Stimulated activated CD4-positive, alpha-beta T cell treated with anti-CD3 and anti-CD28 coated beads, Interleukin-1b, Interleukin-23, amount 100 ng/mL, for 48 hours (primary cell): ENCODE measurements around the gene NKAP.
"Not testable (repeated sequence)": the region's sequence is repeated elsewhere in the genome, so short reads cannot be mapped to it uniquely, and the experiment has no call there.

ENCODE experiments used
- DNase-seq: peaks from one replicate; pipeline ENCODE4 v3.0.0-alpha.2; 2020

The NKAP gene

DNA sequence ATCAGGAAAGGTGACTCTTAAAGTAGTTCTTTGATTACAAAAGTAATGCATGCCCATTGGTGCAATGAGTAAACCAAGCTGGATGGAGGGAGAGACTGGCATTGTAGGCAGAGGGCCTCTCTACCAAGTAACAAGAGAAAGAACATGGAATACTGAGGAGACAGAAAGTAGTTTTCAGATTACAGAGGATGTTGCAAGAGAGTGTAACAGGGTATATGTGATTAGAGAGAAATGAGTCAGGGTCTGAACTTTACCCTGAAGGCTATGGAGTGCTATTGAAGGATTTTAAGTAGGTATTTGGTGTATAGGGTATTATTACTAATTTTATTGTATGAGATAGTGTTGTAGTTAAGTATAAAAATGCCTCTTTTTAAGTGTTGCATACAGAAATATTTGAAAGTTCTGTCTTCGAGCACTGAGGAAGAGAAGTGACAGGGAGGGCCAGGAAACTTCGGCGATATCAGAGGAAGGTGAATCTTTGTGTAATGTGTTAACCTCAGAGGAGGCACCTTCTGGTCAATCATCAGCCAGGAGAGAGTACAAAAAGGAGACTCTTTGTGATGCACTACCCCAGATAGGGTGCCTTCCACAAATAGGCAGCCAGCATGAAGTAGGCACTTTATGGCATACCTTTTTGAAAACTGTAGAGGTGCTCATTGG, 8.2 kb downstream of the NKAP start:
- no peak for DNase-seq

DNA sequence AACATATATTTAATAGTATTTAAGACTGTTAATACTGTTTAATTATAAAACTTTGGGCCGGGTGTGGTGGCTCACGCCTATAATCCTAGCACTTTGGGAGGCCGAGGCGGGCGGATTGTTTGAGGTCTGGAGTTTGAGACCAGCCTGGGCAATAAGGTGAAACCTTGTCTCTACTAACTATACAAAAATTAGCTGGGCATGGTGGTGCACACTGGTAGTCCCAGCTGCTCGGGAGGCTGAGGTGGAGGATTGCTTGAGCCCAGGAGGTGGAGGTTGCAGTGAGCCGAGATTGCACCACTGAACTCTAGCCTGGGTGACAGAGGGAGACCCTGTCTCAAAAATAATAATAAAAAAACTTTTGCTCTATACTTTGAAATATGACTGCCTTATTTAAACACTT, 21.2 kb downstream of the NKAP start:
- DNase-seq, result not testable (repeated sequence)

DNA sequence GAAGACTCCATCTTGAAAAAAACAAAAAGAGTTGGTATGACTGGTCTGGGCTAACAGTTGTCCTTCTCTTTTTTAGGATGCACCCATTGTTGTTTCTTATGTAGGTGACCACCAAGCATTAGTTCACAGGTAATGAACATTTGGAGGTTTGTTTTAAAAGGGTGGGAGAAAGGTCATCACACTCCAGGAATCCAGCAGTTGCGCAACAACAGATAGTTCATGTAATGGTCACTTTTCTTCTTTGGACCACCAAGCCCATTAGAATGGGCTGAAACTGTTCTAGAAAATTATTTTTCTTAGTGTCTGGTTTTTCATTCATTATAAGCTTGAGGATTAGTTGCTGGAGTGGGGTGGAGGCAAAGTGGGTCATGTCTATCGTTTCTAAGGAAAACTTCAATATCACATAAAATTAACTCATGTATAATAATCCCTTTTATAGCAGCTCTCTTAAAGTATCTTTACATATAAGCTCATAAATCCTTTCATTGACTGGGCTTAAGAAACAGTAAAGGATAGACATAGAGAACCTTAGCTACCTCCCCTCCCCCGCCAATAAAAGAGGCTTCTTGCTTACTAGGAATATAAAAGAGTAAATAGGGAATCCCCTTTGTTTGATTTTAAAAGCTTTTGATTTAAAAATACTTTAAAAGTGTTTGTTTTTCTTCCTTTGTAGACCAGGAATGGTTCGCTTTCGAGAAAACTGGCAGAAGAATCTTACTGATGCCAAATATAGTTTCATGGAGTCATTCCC, 23.5 kb downstream of the NKAP start:
- DNase-seq, result no peak

DNA sequence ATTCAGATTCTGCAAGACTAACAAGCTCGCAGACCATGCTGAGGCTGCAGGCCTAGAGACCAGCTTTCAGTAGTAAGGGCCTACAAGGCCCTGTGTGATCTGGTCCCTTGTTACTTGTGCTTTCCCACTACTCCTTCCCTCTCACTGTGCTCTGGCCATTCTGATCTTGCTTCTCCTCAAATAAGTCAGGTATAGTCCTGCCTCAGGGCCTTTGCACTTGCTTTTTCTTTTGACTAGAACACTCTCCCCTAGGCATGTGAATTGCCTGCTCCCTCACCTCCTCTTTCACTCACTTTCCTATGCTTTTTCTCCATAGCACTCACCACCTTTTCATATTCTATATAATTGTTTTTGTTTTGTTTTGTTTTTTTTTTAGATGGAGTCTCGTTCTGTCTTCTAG, 25.7 kb downstream of the NKAP start:
- no peak for DNase-seq

DNA sequence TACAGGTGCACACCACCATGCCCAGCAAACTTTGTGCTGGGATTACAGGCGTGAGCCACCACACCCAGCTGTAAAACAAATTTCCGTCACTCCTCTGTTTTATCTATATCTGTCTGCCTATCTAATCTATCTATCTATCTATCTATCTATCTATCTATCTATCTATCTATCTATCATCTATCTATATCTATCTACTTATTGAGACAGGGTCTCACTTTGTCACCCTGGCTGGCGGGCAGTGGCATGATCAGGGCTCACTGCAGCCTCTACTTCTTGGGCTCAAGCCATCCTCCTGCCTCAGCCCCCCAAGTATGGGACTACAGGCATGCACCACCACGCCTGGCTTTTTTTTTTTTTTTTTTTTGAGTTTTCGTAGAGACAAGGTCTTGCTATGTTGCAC, 27.2 kb downstream of the NKAP start:
- no peak for DNase-seq

DNA sequence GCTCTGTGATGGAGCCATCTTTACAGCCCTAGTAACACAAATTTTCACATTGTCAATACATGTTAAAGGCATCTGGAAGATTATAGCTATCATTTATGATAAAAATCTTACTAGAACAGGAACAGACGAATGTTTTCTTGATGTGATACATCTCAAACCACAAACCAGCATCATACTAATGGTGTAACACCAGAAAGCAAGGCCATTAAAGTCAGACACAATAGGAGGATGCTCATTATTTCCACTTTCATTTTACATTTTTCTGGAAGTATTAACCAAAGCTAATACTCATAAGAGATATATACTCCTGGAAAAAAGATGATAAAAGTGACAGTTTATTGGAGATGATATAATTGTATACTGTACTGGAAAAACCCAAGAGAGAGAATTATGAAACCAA, 42.6 kb downstream of the NKAP start:
- DNase-seq, result no peak

DNA sequence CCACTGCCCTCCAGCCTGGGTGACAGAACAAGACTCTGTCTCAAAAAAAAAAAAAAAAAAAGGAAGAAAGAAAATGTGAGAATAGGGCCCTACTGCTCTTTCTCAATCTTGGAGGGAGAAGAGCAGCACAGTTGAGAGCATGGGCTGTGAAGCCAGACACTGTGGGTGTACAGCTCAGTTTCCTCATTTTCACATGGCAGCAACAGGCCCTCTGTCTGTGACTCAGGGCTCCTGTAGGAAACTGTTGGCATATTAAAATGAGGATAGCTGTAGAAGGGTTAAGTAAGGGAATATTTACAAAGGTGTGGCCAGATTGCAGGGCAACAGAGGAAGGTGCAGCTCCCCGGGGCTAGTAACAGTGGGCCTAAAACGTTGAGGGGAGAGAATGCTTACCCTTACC, 44.4 kb downstream of the NKAP start:
- DNase-seq, result no peak

DNA sequence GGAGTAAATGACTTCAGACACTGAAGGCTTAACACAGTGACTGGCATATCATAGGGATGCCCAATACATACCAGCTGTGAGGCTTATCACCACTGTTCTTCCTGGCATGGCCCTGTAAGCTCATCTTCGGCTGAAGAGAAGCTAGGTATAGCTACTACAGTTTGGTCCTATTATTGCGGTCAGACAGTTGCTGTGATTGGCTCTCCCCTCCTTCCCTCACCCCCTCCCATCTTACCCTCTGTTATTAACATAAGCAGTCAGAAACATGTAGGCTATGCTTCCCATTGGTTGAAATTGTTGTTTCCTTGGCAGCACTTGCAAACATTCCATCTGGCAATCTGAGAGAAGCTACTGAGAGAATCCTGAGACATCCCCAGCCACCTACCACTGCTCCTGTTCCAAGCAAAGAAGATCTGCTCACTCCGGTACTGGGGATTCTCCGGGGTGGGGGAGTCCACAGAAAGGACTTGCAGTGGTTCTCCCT, 47.7 kb downstream of the NKAP start, which contains the start of gene AKAP14:
Gene AKAP14, plus strand, starts transcription at position 51 of the 484 bp plus-strand sequence. CDS start 7,331 bp downstream, outside the sequence.
- DNase-seq, result no peak

DNA sequence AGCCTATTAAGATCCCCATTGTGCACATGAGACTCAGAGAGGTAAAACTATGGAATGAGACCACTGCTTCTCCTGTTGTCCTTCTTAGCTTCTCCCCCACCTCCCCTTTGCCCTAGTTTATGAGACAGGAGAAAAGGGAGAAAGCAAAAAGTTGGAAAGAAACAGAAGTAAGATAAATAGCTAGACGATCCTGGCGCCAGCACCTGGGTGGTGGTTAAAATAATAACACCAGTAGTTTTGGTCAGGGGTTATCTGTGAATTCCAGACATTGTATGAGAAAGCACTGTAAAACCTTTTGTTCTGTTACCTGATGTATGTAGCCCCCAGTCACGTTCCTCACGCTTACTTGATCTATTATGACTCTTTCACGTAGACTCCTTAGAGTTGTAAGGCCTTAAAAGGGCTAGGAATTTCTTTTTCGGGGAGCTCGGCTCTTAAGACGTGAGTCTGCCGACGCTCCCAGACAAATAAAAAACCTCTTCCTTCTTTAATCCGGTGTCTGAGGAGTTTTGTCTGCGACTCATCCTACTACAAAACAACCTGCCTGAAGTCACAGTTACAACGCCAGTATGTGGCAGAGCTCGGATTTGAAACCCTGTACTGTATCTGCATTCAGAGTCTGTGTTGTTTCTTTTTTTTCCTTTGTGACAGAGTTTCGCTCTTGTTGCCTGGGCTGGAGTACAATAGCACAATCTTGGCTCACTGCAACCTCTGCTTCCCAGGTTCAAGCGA, 51.4 kb downstream of the NKAP start:
- DNase-seq, result not testable (repeated sequence)

DNA sequence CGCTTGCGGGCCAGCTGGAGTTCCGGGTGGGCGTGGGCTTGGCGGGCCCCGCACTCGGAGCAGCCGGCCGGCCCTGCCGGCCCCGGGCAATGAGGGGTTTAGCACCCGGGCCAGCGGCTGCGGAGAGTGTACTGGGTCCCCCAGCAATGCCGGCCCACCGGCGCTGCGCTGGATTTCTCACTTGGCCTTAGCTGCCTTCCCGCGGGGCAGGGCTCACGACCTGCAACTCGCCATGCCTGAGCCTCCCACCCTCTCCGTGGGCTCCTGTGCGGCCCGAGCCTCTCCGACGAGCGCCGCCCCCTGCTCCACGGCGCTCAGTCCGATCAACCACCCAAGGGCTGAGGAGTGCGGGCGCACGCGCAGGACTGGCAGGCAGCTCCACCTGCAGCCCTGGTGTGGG, 52.9 kb downstream of the NKAP start:
- DNase-seq, result not testable (repeated sequence)

DNA sequence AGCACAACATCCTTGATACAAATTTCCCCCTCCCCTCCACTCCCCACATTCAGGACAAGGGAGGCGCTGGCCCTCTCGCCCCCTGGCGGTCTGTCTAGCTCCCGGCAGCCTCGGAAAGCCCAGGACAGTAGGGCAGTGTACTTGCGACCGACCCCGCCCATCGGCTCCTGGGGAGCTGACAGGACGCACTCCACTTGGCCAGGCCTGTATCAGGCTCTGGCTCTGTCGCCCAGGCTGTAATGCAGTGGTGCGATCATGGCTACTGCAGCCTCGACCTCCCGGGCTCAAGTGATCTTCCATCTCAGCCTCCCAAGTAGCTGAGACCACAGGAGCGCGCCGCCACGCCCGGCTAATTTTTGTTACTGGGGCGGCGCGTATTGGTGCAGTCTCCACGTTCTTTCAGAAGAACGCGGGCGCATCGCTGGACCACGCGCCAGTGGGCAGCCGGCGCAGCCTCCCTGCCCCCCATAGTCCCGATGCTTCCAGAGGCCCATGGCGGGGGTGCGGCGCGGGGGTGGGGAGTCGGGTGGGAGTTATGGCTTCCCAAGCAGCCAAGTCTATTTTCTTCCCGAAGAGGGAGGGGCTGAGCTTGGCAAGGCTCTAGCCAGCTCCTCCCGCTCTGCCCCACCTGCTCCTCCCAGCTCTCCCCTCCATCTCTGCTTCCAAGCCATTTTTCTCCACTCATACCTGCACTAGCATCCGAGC, 55.7 kb downstream of the NKAP start:
- DNase-seq, result peak; percentile 63

DNA sequence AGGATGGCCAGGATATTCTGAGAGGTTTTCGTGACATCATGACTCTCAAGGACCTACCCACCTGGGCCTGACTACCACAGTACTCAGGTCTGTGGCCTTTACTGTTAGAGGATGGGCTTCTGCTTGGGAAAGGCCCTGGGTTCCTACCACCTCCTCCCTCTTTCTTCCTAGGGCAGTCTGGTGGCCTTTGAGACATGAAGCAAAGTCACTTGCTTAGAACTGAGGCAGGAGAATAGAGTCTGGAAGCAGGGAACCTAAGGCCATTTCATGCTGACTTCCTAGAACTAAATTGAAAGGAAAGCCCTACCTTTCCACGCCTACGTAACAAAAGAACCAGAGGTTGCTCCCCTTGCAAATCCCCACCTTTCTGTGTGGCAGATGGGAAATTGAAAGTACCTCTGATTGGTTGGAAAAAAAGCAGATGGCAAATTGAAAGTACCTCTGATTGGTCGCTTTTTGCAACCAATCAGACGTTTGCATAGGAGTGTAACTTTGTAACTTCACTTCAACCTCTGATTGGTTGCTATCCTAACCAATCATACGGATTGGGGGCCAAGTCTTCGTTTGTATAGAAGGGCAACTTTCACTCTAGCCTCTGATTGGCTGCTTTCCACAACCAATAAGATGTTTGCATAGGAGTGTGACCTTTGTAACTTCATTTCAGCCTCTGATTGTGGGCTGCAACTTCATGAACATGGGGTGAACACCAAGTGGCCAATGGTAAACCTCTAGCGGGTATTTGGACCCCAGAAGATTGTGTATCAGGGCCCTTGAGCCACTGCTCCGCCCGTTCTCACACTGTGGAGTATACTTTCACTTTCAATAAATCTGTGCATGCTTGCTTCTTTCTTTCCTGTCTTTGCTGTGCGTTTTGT, 57.8 kb downstream of the NKAP start:
- DNase-seq, result no peak

DNA sequence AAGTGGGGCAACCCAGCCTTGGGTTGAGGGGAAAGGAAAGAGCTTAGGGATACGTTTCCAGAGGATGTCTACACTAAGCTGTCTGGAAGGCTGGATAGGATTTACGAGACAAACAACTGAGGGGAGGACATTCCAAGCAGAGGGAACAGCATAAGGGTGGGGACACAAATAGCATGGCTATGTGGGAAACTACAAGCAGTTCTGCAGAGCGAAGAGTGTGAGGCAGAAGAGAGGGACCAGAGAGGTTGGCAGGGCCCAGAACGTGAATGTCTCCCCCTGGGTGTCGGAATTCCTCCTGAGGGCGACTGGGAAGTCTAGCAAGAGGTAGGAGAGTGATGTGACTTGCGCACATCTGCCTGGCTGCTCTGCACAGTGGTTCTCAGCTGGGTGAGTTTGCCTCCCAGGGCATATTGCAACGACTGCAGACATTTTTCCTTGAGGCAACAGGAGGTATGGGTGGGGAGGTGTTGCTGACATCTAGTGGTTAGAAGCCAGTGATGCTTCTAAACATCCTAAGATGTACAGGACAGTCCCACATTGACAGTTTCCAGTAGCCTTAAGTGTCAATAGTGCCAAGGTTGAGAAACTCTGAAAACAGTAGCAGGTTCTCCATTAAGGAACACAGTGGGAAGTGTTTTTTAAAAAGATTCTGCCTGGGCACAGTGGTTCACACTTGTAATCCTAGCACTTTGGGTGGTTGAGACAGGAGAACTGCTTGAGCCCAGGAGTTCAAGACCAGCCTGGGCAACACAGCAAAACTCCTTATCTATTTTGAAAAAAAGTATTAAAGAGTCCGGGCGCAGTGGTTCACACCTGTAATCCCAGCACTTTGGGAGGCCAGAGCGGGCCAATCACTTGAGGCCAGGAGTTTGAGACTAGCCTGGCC, 62.8 kb downstream of the NKAP start:
- peak; percentile 15 for DNase-seq

DNA sequence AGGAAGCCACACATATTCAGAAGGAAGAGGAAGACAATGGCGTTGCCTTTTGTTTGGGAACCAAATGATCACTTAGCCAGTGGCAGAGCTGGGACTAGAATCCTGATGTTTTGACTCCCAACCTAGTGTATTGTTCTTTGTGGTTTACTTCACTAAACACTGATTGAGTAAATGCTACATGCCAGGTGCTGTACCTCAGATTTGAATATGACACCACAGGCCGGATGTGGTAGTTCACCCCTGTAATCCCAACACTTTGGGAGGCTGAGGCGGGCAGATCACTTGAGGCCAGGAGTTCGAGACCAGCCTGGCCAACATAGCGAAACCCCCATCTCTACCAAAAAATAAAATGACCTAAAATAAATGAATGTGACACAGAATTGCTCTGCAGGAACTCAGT, 63.5 kb downstream of the NKAP start:
- no peak for DNase-seq

DNA sequence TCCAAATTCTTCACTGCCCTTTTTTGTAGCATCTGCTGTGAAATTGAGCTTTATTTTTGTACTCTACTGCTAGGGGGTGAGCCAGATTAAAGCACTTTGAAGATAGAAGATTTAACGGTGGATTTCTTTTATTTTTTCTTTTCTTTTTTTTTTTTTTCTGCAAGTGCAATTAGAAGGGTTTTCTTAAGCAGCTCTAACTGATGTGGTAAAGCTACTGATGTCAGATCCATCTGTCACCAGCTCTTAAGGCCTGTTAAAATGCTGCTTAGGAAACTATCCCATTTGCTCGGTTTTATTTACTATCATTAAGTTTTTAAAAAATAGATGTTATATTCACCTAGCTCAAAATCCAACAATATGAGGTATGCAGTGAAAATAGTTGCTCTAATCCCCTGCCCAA, 64.8 kb downstream of the NKAP start:
- no peak for DNase-seq

DNA sequence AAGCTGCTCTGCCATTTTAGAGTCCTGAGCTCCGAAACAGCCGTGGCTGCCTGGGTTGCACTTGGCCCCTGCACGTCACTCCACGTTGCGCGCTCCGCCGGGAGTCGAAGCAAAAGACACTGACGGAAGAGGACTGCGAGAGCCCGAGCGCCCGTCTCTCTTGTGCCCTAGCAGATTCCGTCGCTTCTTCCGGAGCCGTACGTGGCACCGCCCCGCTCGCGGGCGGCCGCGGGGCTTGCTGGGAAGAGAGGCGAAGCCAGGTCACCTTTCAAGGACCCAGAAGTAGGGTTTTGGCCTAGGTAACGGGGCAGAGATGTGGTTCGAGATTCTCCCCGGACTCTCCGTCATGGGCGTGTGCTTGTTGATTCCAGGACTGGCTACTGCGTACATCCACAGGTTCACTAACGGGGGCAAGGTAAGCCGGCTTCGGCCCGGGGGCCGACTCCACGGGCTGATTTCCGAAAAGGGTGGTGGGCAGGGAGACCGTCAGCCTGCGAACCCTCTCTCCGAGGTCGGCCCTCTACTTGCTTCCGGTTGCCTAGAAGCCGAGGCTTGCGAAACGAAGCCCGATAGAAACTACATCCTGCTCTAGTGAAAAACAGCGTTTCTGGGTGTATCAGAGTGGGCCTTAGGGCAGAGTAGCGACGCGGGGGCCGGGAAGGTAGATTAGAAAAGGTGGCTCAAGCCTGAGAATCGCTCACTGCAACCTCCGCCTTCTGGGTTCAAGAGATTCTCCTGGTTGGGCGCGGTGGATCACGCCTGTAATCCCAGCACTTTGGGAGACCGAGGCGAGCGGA, 71.8 kb downstream of the NKAP start, which contains the start of the genes NDUFA1 and RNF113A:
Gene NDUFA1, plus strand, starts transcription at position 234 of the 797 bp plus-strand sequence. Its CDS starts 80 bp downstream, at position 314.
Gene RNF113A, minus strand, starts transcription at position 135 of the 797 bp plus-strand sequence. Its CDS starts 120 bp downstream, at position 15.
- peak; percentile 88 for DNase-seq

DNA sequence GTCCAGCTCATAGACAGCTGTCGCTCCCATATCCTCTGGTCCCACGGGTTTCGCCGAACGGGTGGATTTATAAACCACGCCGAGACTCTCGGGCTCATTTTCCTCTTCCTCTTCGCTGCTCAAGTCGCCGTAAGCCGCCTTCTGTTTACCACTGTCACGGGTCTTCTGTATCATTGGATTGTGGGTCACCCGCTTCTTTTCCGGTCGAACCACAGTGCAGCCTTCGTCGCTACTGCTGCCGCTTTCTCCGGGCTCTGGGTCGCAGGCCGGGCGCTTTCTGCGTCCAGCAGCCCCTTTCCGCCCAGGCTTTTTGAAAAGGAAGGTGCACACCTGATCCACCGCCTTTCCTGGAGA, 72.3 kb downstream of the NKAP start:
- no peak for DNase-seq
